T-cell (primary cell): ENCODE results near the gene NENF. TPM values are rescaled to one million over a fixed set of nuclear protein-coding genes. Genes with fewer than 3 reads are reported as not detected.
A peak's percentile ranks its signal among the peaks of the same experiment; 100 is the strongest.
"Not testable (repeated sequence)": the region's sequence is repeated elsewhere in the genome, so short reads cannot be mapped to it uniquely, and the experiment has no call there.

ENCODE experiments used
- ATAC-seq, 4 experiments: fragments of 200-7000 bp in 3 of 4; fragments of 150-1000 bp in 1 of 4; cut with Tn5 transposase; replicated peaks in 1 of 4; 1 replicate in 3 of 4; 2 replicates in 1 of 4; pipeline ENCODE4 v1.10.0; 2021; ENCODE audit warnings: moderate library complexity in 3 of 4, mild to moderate bottlenecking in 2 of 4, moderate number of reproducible peaks in 1 of 4
- CTCF ChIA-PET, 2 donors: fragments of 300-600 bp; sonication (Branson Sonifier 250); formaldehyde crosslinking; loops; one replicate each; lab custom pipeline; 2022; ENCODE audit warnings: antibody characterized with exemption in 2 of 2; lab: Charles Lee
- POLR2A ChIA-PET, 2 donors: fragments of 300-600 bp; sonication (Branson Sonifier 250); formaldehyde crosslinking; loops; one replicate each; lab custom pipeline; 2022; ENCODE audit warnings: antibody characterized with exemption in 2 of 2; lab: Charles Lee
- DNase-seq, 35 experiments: peaks; one replicate each; pipeline versions ENCODE4 v3.0.0 to v3.0.0-alpha.2; 2013 to 2023
- H3K27ac ChIP-seq: one replicate; pipeline ENCODE4 v1.5.1; 2013; ENCODE audit warnings: low read length
- H3K27me3 ChIP-seq, 2 experiments: replicated peaks in 1 of 2; 1 replicate in 1 of 2; 2 replicates in 1 of 2; pipeline versions ENCODE4 v1.6.1 to v1.7.0; 2013; ENCODE audit warnings: low read length in 1 of 2, mixed read lengths in 1 of 2; ENCODE audit not compliant: control insufficient read depth in 2 of 2, insufficient read depth in 2 of 2; ENCODE audit errors: extremely low read depth in 1 of 2
- H3K36me3 ChIP-seq, 2 donors: 1 replicate in 1 of 2; 2 replicates in 1 of 2; pipeline versions ENCODE4 v1.6.1 to v1.7.0; 2013; ENCODE audit warnings: low read length in 1 of 2; ENCODE audit not compliant: control insufficient read depth in 2 of 2, insufficient read depth in 1 of 2; ENCODE audit errors: extremely low read depth in 1 of 2
- H3K4me1 ChIP-seq, 2 experiments: 1 replicate in 1 of 2; 2 replicates in 1 of 2; pipeline versions ENCODE4 v1.6.1 to v1.7.0; 2013; ENCODE audit warnings: low read length in 2 of 2, mixed read lengths in 1 of 2; ENCODE audit not compliant: insufficient read depth in 2 of 2, control insufficient read depth in 1 of 2; ENCODE audit errors: extremely low read depth in 1 of 2
- H3K4me3 ChIP-seq, 2 donors: 1 replicate in 1 of 2; 2 replicates in 1 of 2; pipeline versions ENCODE4 v1.5.1 to v1.7.0; 2013; ENCODE audit warnings: mild to moderate bottlenecking in 2 of 2, low read length in 1 of 2, moderate library complexity in 1 of 2; ENCODE audit not compliant: control insufficient read depth in 1 of 2; ENCODE audit errors: extremely low read depth in 1 of 2
- H3K9me3 ChIP-seq: 2 replicates; pipeline ENCODE4 v1.7.0; 2013
- H3K27ac Mint-ChIP-seq, 2 donors: one replicate each; pipeline ENCODE4 v1.8.0; 2020 to 2021; ENCODE audit warnings: mild to moderate bottlenecking in 2 of 2, mixed read lengths in 2 of 2
- H3K27me3 Mint-ChIP-seq, 2 donors: one replicate each; pipeline ENCODE4 v1.8.0; 2021 to 2022; ENCODE audit warnings: mixed read lengths in 2 of 2
- H3K36me3 Mint-ChIP-seq: one replicate; pipeline ENCODE4 v1.8.0; 2021; ENCODE audit warnings: mixed read lengths
- H3K4me1 Mint-ChIP-seq, 3 donors: one replicate each; pipeline ENCODE4 v1.8.0; 2020 to 2022; ENCODE audit warnings: mixed read lengths in 3 of 3, mild to moderate bottlenecking in 1 of 3
- H3K4me3 Mint-ChIP-seq, 3 donors: one replicate each; pipeline ENCODE4 v1.8.0; 2020 to 2022; ENCODE audit warnings: mild to moderate bottlenecking in 3 of 3, mixed read lengths in 3 of 3, moderate library complexity in 3 of 3
- H3K9me3 Mint-ChIP-seq, 3 donors: one replicate each; pipeline ENCODE4 v1.8.0; 2020 to 2022; ENCODE audit warnings: mixed read lengths in 3 of 3
- WGBS: methylation state at CpG from one replicate; pipeline ENCODE4 v1.1.5; 2013; ENCODE audit warnings: missing lambda C conversion rate; ENCODE audit not compliant: insufficient coverage; 5-methylcytosine and 5-hydroxymethylcytosine counted together
- total RNA-seq, 35 experiments: library from RNA in 6 of 35; stranded (reverse) in 6 of 35; fragments of 120-200 nt in 1 of 35; gene quantifications; one replicate each; pipeline versions ENCODE4 v1.2.1 to v1.2.4 and lab custom pipeline; 2013 to 2026

NENF gene
- total RNA-seq, 5 donors from 2014 or later (not counting 1 experiment from before 2014, with no cell fraction given) = 17.4 to 29.3 (median 25.9) TPM

GRCh38 chr1:212480711-212481437 lies 48.2 kb downstream of the NENF start:
- WGBS = 79% methylated on average over 5 of the region's 11 CpGs
- POLR2A ChIA-PET = interaction anchor here in 1 of 2 donors (0.6 kb wide), 1 partner anchor 90 kb away, joined by 3 read pairs; no protein-coding TSS in a partner anchor

GRCh38 chr1:212481438-212481767 lies 48.7 kb downstream of the NENF start:
- H3K4me1 Mint-ChIP-seq = peaks cover 6 to 14% (median 9%) of the 10 kb centered on the region in 3 donors

More at GRCh38 chr1:212480711-212481437, 48.2 kb downstream of the NENF start:
- not testable (repeated sequence) for H3K36me3 Mint-ChIP-seq, H3K9me3 ChIP-seq, H3K27ac Mint-ChIP-seq, H3K9me3 Mint-ChIP-seq, ATAC-seq, H3K27ac ChIP-seq, H3K4me3 ChIP-seq, H3K4me3 Mint-ChIP-seq, H3K36me3 ChIP-seq
- Histone ChIP-seq H3K4me1 (peaks cover 0 to 17% of the 10 kb centered on the region in 2 experiments), H3K27me3 (peaks cover 0 to 23% of the 10 kb centered on the region in 2 experiments)
- peak in 4 of 35 experiments; percentile 11 to 36 (median 12) for DNase-seq
- Mint-ChIP-seq H3K4me1 (peaks cover 6 to 14% (median 9%) of the 10 kb centered on the region in 3 donors), H3K27me3 (peaks cover 6 to 22% of the 10 kb centered on the region in 2 donors)
- CTCF ChIA-PET = interaction anchor here (0.6 to 3.1 kb wide), 3 partner anchors 15 to 410 kb away, joined by 3 to 11 read pairs (median 5); no protein-coding TSS in a partner anchor

GRCh38 chr1:212482006-212482636 lies 49.4 kb downstream of the NENF start:
- no peak overlapping the region for H3K4me3 Mint-ChIP-seq
- no peaks in the 10 kb centered on the region for H3K36me3 Mint-ChIP-seq
- POLR2A ChIA-PET = interaction anchor here in 1 of 2 donors (0.6 kb wide), 1 partner anchor 89 kb away, joined by 3 read pairs; no protein-coding TSS in a partner anchor
- Histone ChIP-seq H3K36me3 (no peaks in the 10 kb centered on the region), H3K27me3 (peaks cover 0 to 27% of the 10 kb centered on the region in 2 experiments), H3K27ac (no peak overlapping the region), H3K4me3 (no peak overlapping the region), H3K9me3 (no peaks in the 10 kb centered on the region), H3K4me1 (peaks cover 0 to 14% of the 10 kb centered on the region in 2 experiments)
- DNase-seq (no peak), ATAC-seq (no peak)
- peaks cover 6 to 19% of the 10 kb centered on the region in 2 donors for H3K27me3 Mint-ChIP-seq
- H3K4me1 Mint-ChIP-seq = peaks cover 5 to 11% (median 7%) of the 10 kb centered on the region in 3 donors
- no CpG with 5 or more reads among the region's 3 CpGs for WGBS
- CTCF ChIA-PET = interaction anchor here in 1 of 2 donors (0.6 kb wide), 1 partner anchor 16 kb away, joined by 3 read pairs; no protein-coding TSS in a partner anchor
- H3K27ac Mint-ChIP-seq = no peak overlapping the region
- H3K9me3 Mint-ChIP-seq = no peaks in the 10 kb centered on the region

More at GRCh38 chr1:212481438-212481767, 48.7 kb downstream of the NENF start:
- POLR2A ChIA-PET = interaction anchor here in 1 of 2 donors (0.6 kb wide), 1 partner anchor 89 kb away, joined by 3 read pairs; no protein-coding TSS in a partner anchor
- peaks cover 6 to 22% of the 10 kb centered on the region in 2 donors for H3K27me3 Mint-ChIP-seq
- H3K27me3 ChIP-seq = peaks cover 0 to 26% of the 10 kb centered on the region in 2 experiments
- no peak overlapping the region for H3K27ac Mint-ChIP-seq
- H3K9me3 ChIP-seq = no peaks in the 10 kb centered on the region
- no CpG with 5 or more reads among the region's 2 CpGs for WGBS
- no peak for ATAC-seq
- no peak overlapping the region for H3K4me3 ChIP-seq
- CTCF ChIA-PET = interaction anchor here (0.6 to 3.1 kb wide), 2 partner anchors 16 to 26 kb away, joined by 3 to 11 read pairs; no protein-coding TSS in a partner anchor
- DNase-seq = no peak
- no peak overlapping the region for H3K4me3 Mint-ChIP-seq
- H3K27ac ChIP-seq = no peak overlapping the region
- H3K9me3 Mint-ChIP-seq = no peaks in the 10 kb centered on the region
- peaks cover 0 to 17% of the 10 kb centered on the region in 2 experiments for H3K4me1 ChIP-seq
- no peaks in the 10 kb centered on the region for H3K36me3 Mint-ChIP-seq
- H3K36me3 ChIP-seq = no peaks in the 10 kb centered on the region

GRCh38 chr1:212482637-212483441 lies 50.1 kb downstream of the NENF start:
- DNase-seq (no peak), ATAC-seq (no peak)
- ChIA-PET POLR2A (no interaction called here), CTCF (no interaction called here)
- Histone ChIP-seq H3K4me1 (peaks cover 0 to 7% of the 10 kb centered on the region in 2 experiments), H3K4me3 (no peak overlapping the region), H3K27me3 (peaks cover 0 to 24% of the 10 kb centered on the region in 2 experiments), H3K27ac (no peak overlapping the region), H3K9me3 (no peaks in the 10 kb centered on the region), H3K36me3 (no peaks in the 10 kb centered on the region)
- H3K27me3 Mint-ChIP-seq = peaks cover 6 to 19% of the 10 kb centered on the region in 2 donors
- H3K27ac Mint-ChIP-seq = no peak overlapping the region
- H3K4me3 Mint-ChIP-seq = no peak overlapping the region
- 90% methylated on average over 7 of the region's 14 CpGs for WGBS
- no peaks in the 10 kb centered on the region for H3K36me3 Mint-ChIP-seq
- H3K9me3 Mint-ChIP-seq = no peaks in the 10 kb centered on the region
- peaks cover 1 to 4% (median 4%) of the 10 kb centered on the region in 3 donors for H3K4me1 Mint-ChIP-seq

DNA sequence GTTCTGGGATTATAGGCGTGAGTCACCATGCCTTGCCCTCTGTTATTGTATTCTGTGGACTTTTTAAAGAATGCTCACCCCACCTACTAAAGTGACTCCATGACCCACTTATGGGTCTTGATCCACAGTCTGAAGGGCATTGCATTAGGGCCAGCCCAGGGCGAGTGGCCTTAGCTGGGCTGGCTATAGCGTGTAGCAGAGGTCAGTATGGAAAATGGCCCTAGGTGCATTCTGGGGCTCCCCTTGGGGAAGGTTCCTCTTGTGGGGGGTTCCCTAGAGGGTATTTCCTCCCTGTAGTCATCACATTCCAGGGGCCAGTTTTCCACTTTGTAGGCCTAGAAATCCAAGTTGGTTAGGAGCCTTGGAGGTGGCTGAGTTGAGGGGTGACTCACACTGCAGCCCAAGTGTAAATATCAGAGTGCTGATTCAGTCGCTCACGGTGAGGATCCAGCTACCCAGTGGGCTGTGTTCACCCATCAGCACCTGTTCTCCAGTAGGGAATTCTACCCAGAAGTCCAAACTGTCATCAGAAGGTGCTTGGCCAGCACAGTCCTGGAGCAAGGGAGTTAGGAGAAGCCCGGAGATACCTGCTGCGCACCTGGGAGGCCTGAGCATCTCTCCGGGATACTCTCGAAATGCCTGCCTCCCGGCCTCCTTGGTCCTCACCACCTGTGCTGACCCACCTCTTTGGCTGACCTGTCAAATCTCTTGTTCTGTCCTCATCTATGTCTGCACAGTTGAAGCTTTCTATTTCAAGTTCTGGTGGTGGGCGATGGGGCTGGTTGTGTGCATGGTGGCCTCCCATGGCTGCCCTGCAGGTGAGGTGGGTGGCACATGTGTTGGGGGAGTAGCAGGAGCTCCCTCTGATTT lies 52.2 kb downstream of the NENF start:
- POLR2A ChIA-PET = no interaction called here
- DNase-seq (no peak), ATAC-seq (no peak)
- Histone ChIP-seq H3K27ac (no peak overlapping the region), H3K36me3 (no peaks in the 10 kb centered on the region), H3K4me3 (no peak overlapping the region), H3K27me3 (peaks cover 0 to 17% of the 10 kb centered on the region in 2 experiments), H3K9me3 (no peaks in the 10 kb centered on the region), H3K4me1 (peaks cover 0 to 6% of the 10 kb centered on the region in 2 experiments)
- CTCF ChIA-PET = interaction anchor here in 1 of 2 donors (1.0 kb wide), 1 partner anchor 41 kb away, joined by 3 read pairs; no protein-coding TSS in a partner anchor
- no peaks in the 10 kb centered on the region for H3K36me3 Mint-ChIP-seq
- H3K4me3 Mint-ChIP-seq = no peak overlapping the region
- no peaks in the 10 kb centered on the region for H3K4me1 Mint-ChIP-seq
- H3K27me3 Mint-ChIP-seq = peaks cover 0 to 11% of the 10 kb centered on the region in 2 donors
- 87% methylated on average over 3 of the region's 11 CpGs for WGBS
- H3K27ac Mint-ChIP-seq = no peak overlapping the region
- no peaks in the 10 kb centered on the region for H3K9me3 Mint-ChIP-seq
